HEK293 (cell line): ENCODE measurements around the gene EPDR1.
A peak's percentile ranks its signal among the peaks of the same experiment; 100 is the strongest.

Experiments
- CTCF ChIA-PET: fragments of 350-600 bp; formaldehyde crosslinking; extraction: SDS; loops from one replicate; lab custom pipeline; 2021; ENCODE audit warnings: antibody characterized with exemption; lab: Yijun Ruan, JAX
- POLR2A ChIA-PET: fragments of 300-600 bp; formaldehyde crosslinking; extraction: SDS; loops from one replicate; lab custom pipeline; 2020; ENCODE audit warnings: antibody characterized with exemption, inconsistent platforms; lab: Yijun Ruan, JAX
- H3K27ac ChIP-seq: fragments of 200-500 bp; sonication (Bioruptor generic); 2 replicates; pipeline ENCODE4 v1.5.1; 2014; ENCODE audit warnings: low read depth, low read length, control low read depth, inconsistent platforms; ENCODE audit errors: extremely low read depth
- H3K36me3 ChIP-seq, 2 experiments: fragments of 200-500 bp in 1 of 2; sonication (Bioruptor generic) in 1 of 2; 1 replicate in 1 of 2; 2 replicates in 1 of 2; pipeline ENCODE4 v1.5.1; 2014 to 2017; ENCODE audit warnings: inconsistent platforms in 2 of 2, low read length in 2 of 2; ENCODE audit not compliant: control insufficient read depth in 2 of 2, insufficient read depth in 1 of 2
- H3K4me1 ChIP-seq: fragments of 200-500 bp; sonication (Bioruptor generic); 2 replicates; pipeline ENCODE4 v1.5.1; 2014; ENCODE audit warnings: mild to moderate bottlenecking, low read length, inconsistent platforms; ENCODE audit not compliant: control insufficient read depth, insufficient read depth
- H3K4me3 ChIP-seq: 2 replicates; pipeline ENCODE4 v1.5.1; 2011; ENCODE audit warnings: low read depth, mild to moderate bottlenecking, control low read depth, low read length, moderate library complexity
- H3K9me3 ChIP-seq: fragments of 200-500 bp; sonication (Bioruptor generic); 2 replicates; pipeline ENCODE4 v1.5.1; 2014; ENCODE audit warnings: low read depth, low read length, inconsistent platforms; ENCODE audit not compliant: control insufficient read depth, insufficient read depth
- GLIS1 ChIP-seq: fragments of 450-650 bp; formaldehyde crosslinking; IDR thresholded peaks from 2 replicates; pipeline ENCODE4 v1.5.1; 2016; ENCODE audit warnings: missing biosample characterization, missing genetic modification characterization
- OSR2 ChIP-seq: fragments of 450-650 bp; formaldehyde crosslinking; IDR thresholded peaks from 2 replicates; pipeline ENCODE4 v1.5.1; 2016; ENCODE audit warnings: missing biosample characterization, missing genetic modification characterization
- ZBTB11 ChIP-seq: fragments of 450-650 bp; formaldehyde crosslinking; conservative IDR thresholded peaks from 2 replicates; pipeline ENCODE4 v1.5.1; 2016; ENCODE audit warnings: low read depth, missing biosample characterization, missing genetic modification characterization
- ZBTB20 ChIP-seq: fragments of 450-650 bp; formaldehyde crosslinking; IDR thresholded peaks from 2 replicates; pipeline ENCODE4 v1.5.1; 2016; ENCODE audit warnings: missing biosample characterization, missing genetic modification characterization
- ZNF157 ChIP-seq: fragments of 450-650 bp; formaldehyde crosslinking; IDR thresholded peaks from 2 replicates; pipeline ENCODE4 v1.5.1; 2016; ENCODE audit warnings: missing biosample characterization, missing genetic modification characterization
- ZNF221 ChIP-seq: fragments of 450-650 bp; formaldehyde crosslinking; IDR thresholded peaks from 2 replicates; pipeline ENCODE4 v1.5.1; 2017; ENCODE audit warnings: missing biosample characterization, missing genetic modification characterization, borderline replicate concordance
- ZNF324 ChIP-seq: fragments of 450-650 bp; formaldehyde crosslinking; IDR thresholded peaks from 2 replicates; pipeline ENCODE4 v1.5.1; 2016; ENCODE audit warnings: missing biosample characterization, missing genetic modification characterization
- ZNF416 ChIP-seq: fragments of 450-650 bp; formaldehyde crosslinking; IDR thresholded peaks from 2 replicates; pipeline ENCODE4 v1.5.1; 2016; ENCODE audit warnings: missing biosample characterization, missing genetic modification characterization
- ZNF433 ChIP-seq: fragments of 450-650 bp; formaldehyde crosslinking; IDR thresholded peaks from 2 replicates; pipeline ENCODE4 v1.5.1; 2016; ENCODE audit warnings: missing biosample characterization, missing genetic modification characterization, low read depth
- ZNF488 ChIP-seq: fragments of 450-650 bp; formaldehyde crosslinking; IDR thresholded peaks from 2 replicates; pipeline ENCODE4 v1.5.1; 2016; ENCODE audit warnings: missing biosample characterization, missing genetic modification characterization
- ZNF555 ChIP-seq: fragments of 450-650 bp; formaldehyde crosslinking; conservative IDR thresholded peaks from 2 replicates; pipeline ENCODE4 v1.5.1; 2017; ENCODE audit warnings: missing biosample characterization, mild to moderate bottlenecking, missing genetic modification characterization, inconsistent platforms
- ZNF701 ChIP-seq: fragments of 450-650 bp; formaldehyde crosslinking; IDR thresholded peaks from 2 replicates; pipeline ENCODE4 v1.5.1; 2016; ENCODE audit warnings: missing biosample characterization, missing genetic modification characterization
- TF ChIP-seq, protein P1 (sequence below): fragments of 450-650 bp; formaldehyde crosslinking; IDR thresholded peaks from 2 replicates; pipeline ENCODE4 v1.5.1; 2016; ENCODE audit warnings: missing biosample characterization, missing genetic modification characterization
- TF ChIP-seq, protein P2 (sequence below): fragments of 450-650 bp; formaldehyde crosslinking; IDR thresholded peaks from 2 replicates; pipeline ENCODE4 v1.5.1; 2016; ENCODE audit warnings: missing biosample characterization, missing genetic modification characterization
- TF ChIP-seq, protein P3 (sequence below): fragments of 450-650 bp; formaldehyde crosslinking; IDR thresholded peaks from 2 replicates; pipeline ENCODE4 v1.5.1; 2016; ENCODE audit warnings: missing biosample characterization, missing genetic modification characterization

Gene EPDR1

DNA sequence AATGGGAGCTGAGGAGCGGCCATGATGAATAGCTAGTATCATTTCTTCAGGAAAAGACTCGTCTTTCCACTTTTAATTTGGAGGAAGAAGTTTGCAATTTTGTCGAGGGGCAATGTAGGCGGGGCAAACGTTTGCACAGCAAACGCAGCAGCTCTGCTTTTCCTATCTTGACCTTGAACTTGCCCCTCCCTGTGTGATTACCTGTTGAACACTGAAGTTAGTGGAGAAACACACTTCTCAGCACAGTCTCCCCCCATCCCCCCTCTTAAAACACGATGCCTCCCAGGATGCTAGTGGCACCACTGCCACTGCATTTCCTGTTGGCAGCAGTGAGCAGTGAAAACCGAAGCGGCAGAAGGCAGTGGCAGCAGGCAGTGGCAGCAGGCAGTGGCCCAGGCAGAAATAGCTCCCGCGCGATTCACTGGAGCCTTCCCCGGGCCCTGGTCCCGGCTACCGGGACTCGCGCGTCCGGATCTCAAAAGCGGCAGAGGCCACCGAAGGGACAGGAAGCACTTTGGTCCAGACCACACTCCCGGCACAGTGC lies at the start of gene EPDR1 (continued):
- TF ChIP-seq, protein P1, sequence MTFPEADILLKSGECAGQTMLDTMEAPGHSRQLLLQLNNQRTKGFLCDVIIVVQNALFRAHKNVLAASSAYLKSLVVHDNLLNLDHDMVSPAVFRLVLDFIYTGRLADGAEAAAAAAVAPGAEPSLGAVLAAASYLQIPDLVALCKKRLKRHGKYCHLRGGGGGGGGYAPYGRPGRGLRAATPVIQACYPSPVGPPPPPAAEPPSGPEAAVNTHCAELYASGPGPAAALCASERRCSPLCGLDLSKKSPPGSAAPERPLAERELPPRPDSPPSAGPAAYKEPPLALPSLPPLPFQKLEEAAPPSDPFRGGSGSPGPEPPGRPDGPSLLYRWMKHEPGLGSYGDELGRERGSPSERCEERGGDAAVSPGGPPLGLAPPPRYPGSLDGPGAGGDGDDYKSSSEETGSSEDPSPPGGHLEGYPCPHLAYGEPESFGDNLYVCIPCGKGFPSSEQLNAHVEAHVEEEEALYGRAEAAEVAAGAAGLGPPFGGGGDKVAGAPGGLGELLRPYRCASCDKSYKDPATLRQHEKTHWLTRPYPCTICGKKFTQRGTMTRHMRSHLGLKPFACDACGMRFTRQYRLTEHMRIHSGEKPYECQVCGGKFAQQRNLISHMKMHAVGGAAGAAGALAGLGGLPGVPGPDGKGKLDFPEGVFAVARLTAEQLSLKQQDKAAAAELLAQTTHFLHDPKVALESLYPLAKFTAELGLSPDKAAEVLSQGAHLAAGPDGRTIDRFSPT (tag by site-specific recombination): 0 out of 2 replicates have a peak, but pooled peaks have one; percentile 10
- TF ChIP-seq OSR2 (tag by site-specific recombination) (peak; percentile 72), ZBTB11 (tag by site-specific recombination) (peak; percentile 38; the same call in 1 of the 2 replicates)

- H3K27ac ChIP-seq: no peak overlapping the region
- TF ChIP-seq ZNF555 (no peak), ZNF157 (tag by site-specific recombination) (no peak)
- H3K36me3 ChIP-seq: no peaks in the 10 kb centered on the region
- no peak overlapping the region for H3K4me3 ChIP-seq
- no peaks in the 10 kb centered on the region for H3K9me3 ChIP-seq
- POLR2A ChIA-PET: no interaction called here
- H3K4me1 ChIP-seq: no peaks in the 10 kb centered on the region
- CTCF ChIA-PET: no interaction called here
Observed at GRCh38 chr7:37882086-37882485, 38.4 kb upstream of the EPDR1 start.

GRCh38 chr7:37893359-37893758 lies 27.1 kb upstream of the EPDR1 start:
- Histone ChIP-seq H3K4me1 (no peaks in the 10 kb centered on the region), H3K9me3 (no peaks in the 10 kb centered on the region), H3K27ac (no peak overlapping the region), H3K4me3 (no peak overlapping the region), H3K36me3 (no peaks in the 10 kb centered on the region)
- ChIA-PET POLR2A (no interaction called here), CTCF (interaction anchor here (0.6 kb wide), 2 partner anchors 9 to 127 kb away, joined by 3 read pairs; no protein-coding TSS in a partner anchor)
- no peak for TF ChIP-seq ZBTB11 (tag by site-specific recombination)
- no peak for TF ChIP-seq GLIS1 (tag by site-specific recombination)
- no peak for TF ChIP-seq ZBTB20 (tag by site-specific recombination)
- TF ChIP-seq ZNF416 (tag by site-specific recombination): no peak
- no peak for TF ChIP-seq ZNF433 (tag by site-specific recombination)
- TF ChIP-seq, protein P2, sequence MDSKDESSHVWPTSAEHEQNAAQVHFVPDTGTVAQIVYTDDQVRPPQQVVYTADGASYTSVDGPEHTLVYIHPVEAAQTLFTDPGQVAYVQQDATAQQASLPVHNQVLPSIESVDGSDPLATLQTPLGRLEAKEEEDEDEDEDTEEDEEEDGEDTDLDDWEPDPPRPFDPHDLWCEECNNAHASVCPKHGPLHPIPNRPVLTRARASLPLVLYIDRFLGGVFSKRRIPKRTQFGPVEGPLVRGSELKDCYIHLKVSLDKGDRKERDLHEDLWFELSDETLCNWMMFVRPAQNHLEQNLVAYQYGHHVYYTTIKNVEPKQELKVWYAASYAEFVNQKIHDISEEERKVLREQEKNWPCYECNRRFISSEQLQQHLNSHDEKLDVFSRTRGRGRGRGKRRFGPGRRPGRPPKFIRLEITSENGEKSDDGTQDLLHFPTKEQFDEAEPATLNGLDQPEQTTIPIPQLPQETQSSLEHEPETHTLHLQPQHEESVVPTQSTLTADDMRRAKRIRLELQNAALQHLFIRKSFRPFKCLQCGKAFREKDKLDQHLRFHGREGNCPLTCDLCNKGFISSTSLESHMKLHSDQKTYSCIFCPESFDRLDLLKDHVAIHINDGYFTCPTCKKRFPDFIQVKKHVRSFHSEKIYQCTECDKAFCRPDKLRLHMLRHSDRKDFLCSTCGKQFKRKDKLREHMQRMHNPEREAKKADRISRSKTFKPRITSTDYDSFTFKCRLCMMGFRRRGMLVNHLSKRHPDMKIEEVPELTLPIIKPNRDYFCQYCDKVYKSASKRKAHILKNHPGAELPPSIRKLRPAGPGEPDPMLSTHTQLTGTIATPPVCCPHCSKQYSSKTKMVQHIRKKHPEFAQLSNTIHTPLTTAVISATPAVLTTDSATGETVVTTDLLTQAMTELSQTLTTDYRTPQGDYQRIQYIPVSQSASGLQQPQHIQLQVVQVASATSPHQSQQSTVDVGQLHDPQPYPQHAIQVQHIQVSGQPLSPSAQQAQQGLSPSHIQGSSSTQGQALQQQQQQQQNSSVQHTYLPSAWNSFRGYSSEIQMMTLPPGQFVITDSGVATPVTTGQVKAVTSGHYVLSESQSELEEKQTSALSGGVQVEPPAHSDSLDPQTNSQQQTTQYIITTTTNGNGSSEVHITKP: no peak
- TF ChIP-seq, protein P3, sequence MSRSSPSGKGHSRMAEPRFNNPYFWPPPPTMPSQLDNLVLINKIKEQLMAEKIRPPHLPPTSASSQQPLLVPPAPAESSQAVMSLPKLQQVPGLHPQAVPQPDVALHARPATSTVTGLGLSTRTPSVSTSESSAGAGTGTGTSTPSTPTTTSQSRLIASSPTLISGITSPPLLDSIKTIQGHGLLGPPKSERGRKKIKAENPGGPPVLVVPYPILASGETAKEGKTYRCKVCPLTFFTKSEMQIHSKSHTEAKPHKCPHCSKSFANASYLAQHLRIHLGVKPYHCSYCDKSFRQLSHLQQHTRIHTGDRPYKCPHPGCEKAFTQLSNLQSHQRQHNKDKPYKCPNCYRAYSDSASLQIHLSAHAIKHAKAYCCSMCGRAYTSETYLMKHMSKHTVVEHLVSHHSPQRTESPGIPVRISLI: no peak
- no peak for TF ChIP-seq ZNF221 (tag by site-specific recombination)
- TF ChIP-seq ZNF701 (tag by site-specific recombination): no peak
- no peak for TF ChIP-seq ZNF488 (tag by site-specific recombination)
- TF ChIP-seq ZNF324 (tag by site-specific recombination): no peak
